ENCODE results near the gene SEMA6A. TPM values are rescaled to one million over a fixed set of nuclear protein-coding genes. Genes with fewer than 3 reads are reported as not detected.

Gene SEMA6A
- total RNA-seq, 1 experiment from 2014 or later = 406 TPM

GRCh38 chr5:116436674-116437350, 137.8 kb downstream of the SEMA6A start:
- H3K4me1 Mint-ChIP-seq = peaks cover 43% of the 10 kb centered on the region
- no peak for ATAC-seq
- H3K9me3 Mint-ChIP-seq = no peaks in the 10 kb centered on the region
- no peak for DNase-seq (ENCODE audit: low spot score)
- H3K36me3 Mint-ChIP-seq = no peaks in the 10 kb centered on the region
- POLR2A ChIA-PET = interaction anchor here (0.6 kb wide), 1 partner anchor 14 kb away, joined by 3 read pairs; no protein-coding TSS in a partner anchor
- TF ChIP-seq ZNF532 (CRISPR knock-in tag; IDR thresholded peaks at IDR 0.05; ENCODE audit: borderline replicate concordance) = no peak
- TF ChIP-seq, protein P1, sequence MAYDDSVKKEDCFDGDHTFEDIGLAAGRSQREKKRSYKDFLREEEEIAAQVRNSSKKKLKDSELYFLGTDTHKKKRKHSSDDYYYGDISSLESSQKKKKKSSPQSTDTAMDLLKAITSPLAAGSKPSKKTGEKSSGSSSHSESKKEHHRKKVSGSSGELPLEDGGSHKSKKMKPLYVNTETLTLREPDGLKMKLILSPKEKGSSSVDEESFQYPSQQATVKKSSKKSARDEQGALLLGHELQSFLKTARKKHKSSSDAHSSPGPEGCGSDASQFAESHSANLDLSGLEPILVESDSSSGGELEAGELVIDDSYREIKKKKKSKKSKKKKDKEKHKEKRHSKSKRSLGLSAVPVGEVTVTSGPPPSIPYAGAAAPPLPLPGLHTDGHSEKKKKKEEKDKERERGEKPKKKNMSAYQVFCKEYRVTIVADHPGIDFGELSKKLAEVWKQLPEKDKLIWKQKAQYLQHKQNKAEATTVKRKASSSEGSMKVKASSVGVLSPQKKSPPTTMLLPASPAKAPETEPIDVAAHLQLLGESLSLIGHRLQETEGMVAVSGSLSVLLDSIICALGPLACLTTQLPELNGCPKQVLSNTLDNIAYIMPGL (CRISPR knock-in tag; IDR thresholded peaks at IDR 0.05) = no peak
- TF ChIP-seq JAZF1 (CRISPR knock-in tag; IDR thresholded peaks at IDR 0.05) = no peak
- TF ChIP-seq SP1 (CRISPR knock-in tag; conservative IDR thresholded peaks at IDR 0.05) = no peak
- no peak for TF ChIP-seq ZMAT4 (CRISPR knock-in tag; IDR thresholded peaks at IDR 0.05)
- no peak for TF ChIP-seq FOXK1 (CRISPR knock-in tag; IDR thresholded peaks at IDR 0.05)
- TF ChIP-seq, protein P2, sequence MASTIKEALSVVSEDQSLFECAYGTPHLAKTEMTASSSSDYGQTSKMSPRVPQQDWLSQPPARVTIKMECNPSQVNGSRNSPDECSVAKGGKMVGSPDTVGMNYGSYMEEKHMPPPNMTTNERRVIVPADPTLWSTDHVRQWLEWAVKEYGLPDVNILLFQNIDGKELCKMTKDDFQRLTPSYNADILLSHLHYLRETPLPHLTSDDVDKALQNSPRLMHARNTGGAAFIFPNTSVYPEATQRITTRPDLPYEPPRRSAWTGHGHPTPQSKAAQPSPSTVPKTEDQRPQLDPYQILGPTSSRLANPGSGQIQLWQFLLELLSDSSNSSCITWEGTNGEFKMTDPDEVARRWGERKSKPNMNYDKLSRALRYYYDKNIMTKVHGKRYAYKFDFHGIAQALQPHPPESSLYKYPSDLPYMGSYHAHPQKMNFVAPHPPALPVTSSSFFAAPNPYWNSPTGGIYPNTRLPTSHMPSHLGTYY (CRISPR knock-in tag; IDR thresholded peaks at IDR 0.05) = no peak
- TF ChIP-seq NFATC4 (CRISPR knock-in tag; IDR thresholded peaks at IDR 0.05) = no peak
- no peak for TF ChIP-seq ZNF138 (CRISPR knock-in tag; conservative IDR thresholded peaks at IDR 0.05)
- TF ChIP-seq MLX (CRISPR knock-in tag; IDR thresholded peaks at IDR 0.05) = no peak
- no peak for TF ChIP-seq OVOL2 (CRISPR knock-in tag; IDR thresholded peaks at IDR 0.05; ENCODE audit: borderline replicate concordance)
- H3K4me3 Mint-ChIP-seq = no peak overlapping the region
- no peak overlapping the region for H3K27ac Mint-ChIP-seq
- CTCF ChIA-PET = interaction anchor here (0.9 kb wide), 1 partner anchor 93 kb away, joined by 3 read pairs; no protein-coding TSS in a partner anchor
- H3K27me3 Mint-ChIP-seq (ENCODE audit: low read depth) = peaks cover 21% of the 10 kb centered on the region

DNA sequence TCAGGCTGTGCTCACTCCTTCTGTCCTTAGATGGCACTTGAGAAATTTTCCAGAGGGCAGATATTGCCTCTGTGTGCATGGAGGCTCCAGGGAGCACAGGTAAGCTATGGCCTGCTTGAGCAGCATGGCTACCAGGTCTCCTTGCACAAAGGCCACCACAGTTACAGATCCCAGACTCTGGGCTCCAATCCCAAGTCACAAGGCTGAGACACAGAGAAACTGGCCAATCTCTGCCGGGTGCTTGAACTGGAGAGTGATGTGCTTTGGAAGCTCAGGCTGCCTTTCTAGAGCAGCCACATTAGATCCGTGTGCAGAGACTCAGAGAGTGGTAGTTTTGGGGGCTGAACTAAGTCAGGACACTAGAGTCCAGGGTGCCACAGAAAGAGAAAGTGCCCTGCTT, 145.7 kb downstream of the SEMA6A start:
- ChIA-PET CTCF (no interaction called here), POLR2A (interaction anchor here (0.6 kb wide), 1 partner anchor 11 kb away, joined by 3 read pairs; no protein-coding TSS in a partner anchor)
- Mint-ChIP-seq H3K27ac (no peak overlapping the region), H3K9me3 (no peaks in the 10 kb centered on the region), H3K27me3 (ENCODE audit: low read depth) (no peaks in the 10 kb centered on the region), H3K4me1 (peaks cover 23% of the 10 kb centered on the region), H3K4me3 (no peak overlapping the region), H3K36me3 (no peaks in the 10 kb centered on the region)
- DNase-seq (ENCODE audit: low spot score) (no peak), ATAC-seq (no peak)
- TF ChIP-seq MXD4 (CRISPR knock-in tag; IDR thresholded peaks at IDR 0.05; ENCODE audit: borderline replicate concordance) (no peak), ZBTB21 (CRISPR knock-in tag; IDR thresholded peaks at IDR 0.05; ENCODE audit: borderline replicate concordance) (no peak), ZBTB43 (CRISPR knock-in tag; IDR thresholded peaks at IDR 0.05) (no peak), ZNF219 (CRISPR knock-in tag; IDR thresholded peaks at IDR 0.05; ENCODE audit: borderline replicate concordance) (no peak), ZNF425 (CRISPR knock-in tag; conservative IDR thresholded peaks at IDR 0.05) (no peak), ATF2 (CRISPR knock-in tag; IDR thresholded peaks at IDR 0.05; ENCODE audit: borderline replicate concordance, low read depth) (no peak), TP53 (CRISPR knock-in tag; IDR thresholded peaks at IDR 0.05) (no peak), CBFB (CRISPR knock-in tag; IDR thresholded peaks at IDR 0.05; ENCODE audit: low read depth) (no peak)
